IPS-18c (cell line): ENCODE measurements around the gene GLYR1.
"Not testable (repeated sequence)": the region's sequence is repeated elsewhere in the genome, so short reads cannot be mapped to it uniquely, and the experiment has no call there.

ENCODE experiments used
- H3K4me3 ChIP-seq: 2 replicates; pipeline ENCODE4 v1.7.0; 2013; ENCODE audit warnings: low read depth, mild to moderate bottlenecking, low read length, moderate library complexity; ENCODE audit not compliant: insufficient read depth
- H3K9me3 ChIP-seq: one replicate; pipeline ENCODE4 v1.6.1; 2013; ENCODE audit warnings: mild to moderate bottlenecking, low read length, moderate library complexity; ENCODE audit not compliant: control insufficient read depth, insufficient read depth

Gene GLYR1

DNA sequence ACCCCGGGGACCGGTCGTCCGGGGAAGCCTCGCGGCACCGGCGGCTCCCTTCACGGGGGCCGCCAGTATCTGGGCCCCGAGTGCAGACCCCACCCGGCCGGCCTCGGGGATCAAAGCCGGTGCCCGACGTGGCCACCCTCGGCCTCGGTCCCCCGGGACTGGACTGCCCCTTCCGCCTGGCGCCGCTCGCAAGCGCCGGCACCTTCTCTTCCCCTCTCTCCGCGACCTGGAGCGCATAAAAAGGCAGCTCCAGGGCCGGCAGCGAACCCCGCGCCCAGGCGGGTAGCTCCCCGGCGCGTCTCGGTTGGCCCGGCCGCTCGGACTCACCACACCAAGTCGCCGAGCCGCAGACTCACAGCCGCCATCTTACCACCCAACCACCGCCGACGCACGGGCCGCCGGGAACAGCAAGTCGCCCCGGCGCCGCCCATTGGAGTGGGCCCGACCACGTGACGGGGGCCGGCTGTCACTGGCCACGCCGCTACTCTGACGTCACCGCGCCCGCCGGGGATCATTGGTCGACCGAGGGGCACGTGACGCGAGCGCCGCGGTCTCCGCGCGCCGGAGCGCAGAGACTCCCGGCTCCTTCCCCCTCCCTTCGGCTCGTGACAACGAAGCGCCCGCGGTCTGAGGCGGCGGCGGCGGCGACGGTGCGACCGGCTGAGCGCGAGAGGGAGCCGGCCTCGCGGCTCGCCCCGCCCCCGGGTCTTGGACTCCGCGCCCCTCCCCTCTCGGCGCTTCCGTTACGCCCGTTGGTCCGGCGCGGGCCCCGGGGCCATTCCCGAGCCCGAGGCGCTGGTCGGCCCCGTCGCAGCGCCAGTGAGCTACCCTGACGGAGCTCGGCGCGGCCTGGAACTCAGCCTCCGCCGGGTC, at the start of gene GLYR1, which contains the start of gene UBN1:
Gene GLYR1, minus strand, starts transcription at position 388 of the 873 bp plus-strand sequence. Its CDS starts 23 bp downstream, at position 365.
Gene UBN1, plus strand, starts transcription at position 581 of the 873 bp plus-strand sequence. CDS start 5,437 bp downstream, outside the sequence.
- peak within 1 kb of the TSS; percentile 95 for H3K4me3 ChIP-seq

DNA sequence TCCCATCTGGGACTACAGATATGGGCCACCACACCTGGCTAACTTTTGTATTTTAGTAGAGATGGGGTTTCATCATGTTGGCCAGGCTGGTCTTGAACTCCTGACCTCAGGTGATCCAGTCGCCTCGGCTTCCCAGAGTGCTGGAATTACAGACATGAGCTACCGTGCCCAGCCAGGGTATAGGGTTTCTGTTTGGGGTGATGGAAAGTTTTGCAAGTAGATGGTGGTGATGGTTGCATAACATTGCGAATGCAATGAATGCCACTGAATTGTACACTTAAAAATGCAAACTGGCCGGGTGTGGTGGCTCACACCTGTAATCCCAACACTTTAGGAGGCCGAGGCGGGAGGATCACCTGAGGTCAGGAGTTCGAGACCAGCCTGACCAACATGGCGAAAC, 49.7 kb upstream of the GLYR1 start:
- not testable (repeated sequence) for H3K9me3 ChIP-seq

More for the DNA sequence above, at the start of gene GLYR1, which contains the start of gene UBN1:
- H3K9me3 ChIP-seq = no peaks in the 10 kb centered on the region

DNA sequence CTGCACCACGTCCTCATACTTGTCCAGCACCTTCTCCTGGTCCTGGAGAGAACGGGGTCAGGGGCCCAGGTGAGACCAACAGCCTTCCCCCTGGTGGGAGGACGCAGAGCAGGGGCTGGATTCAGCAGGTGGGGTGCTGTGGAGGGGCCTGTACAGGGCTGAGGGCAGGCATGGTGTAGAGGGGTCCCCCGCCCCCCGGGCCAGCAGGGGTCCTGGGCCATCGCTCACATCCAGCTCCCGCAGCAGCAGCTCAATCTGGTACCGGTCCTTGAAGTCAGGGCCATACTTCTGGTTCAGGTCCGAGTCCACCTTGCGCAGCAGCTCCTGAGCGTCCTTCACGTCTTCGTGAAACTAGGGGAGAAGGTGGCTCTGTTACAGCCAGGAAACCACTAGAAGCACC, 48.3 kb upstream of the GLYR1 start:
- Histone ChIP-seq H3K4me3 (no peak overlapping the region), H3K9me3 (no peaks in the 10 kb centered on the region)

More for the DNA sequence above, 49.7 kb upstream of the GLYR1 start:
- not testable (repeated sequence) for H3K4me3 ChIP-seq

DNA sequence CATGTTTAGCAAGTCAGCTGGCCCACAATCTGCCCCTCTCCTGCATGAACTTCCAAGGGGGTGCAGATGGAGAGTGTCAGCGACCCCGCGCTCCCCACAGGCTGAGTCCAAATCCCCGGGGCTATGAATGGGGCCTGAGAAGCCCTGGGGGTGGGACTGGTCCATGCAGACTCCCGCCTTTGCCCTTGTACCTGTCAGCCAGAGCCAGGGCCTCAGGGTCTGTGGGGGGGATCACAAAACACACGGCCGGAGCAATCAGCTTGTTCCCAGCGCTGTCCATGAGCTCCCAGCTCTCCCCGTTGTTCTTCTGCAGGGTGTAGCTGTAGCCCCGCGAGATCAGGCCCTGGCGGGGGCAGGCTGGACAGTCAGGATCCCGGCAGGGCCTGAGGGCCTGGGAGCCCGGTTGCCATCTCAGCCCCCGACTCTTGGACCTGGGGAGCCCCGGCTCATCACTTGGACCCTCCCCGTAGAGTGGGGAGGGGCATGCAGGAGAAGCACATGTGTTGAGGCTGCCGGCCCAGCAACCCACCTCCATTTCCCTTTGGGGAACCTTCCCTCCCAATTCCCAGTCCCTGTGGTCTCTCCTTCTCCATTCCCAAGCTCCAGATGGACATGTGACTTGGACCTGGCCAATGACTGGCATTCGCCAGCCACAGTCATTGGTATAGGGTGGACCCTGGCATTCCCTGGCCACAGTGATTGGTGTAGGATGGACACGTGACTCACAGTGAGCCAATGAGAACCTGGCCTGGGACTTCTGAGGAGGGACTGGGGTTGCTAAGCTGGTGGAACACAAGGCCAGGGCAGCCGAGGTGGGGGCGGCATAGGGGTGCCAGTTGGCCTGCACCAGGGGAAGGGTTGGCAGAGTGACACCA, 47.4 kb upstream of the GLYR1 start:
- no peaks in the 10 kb centered on the region for H3K9me3 ChIP-seq
- H3K4me3 ChIP-seq = no peak overlapping the region

DNA sequence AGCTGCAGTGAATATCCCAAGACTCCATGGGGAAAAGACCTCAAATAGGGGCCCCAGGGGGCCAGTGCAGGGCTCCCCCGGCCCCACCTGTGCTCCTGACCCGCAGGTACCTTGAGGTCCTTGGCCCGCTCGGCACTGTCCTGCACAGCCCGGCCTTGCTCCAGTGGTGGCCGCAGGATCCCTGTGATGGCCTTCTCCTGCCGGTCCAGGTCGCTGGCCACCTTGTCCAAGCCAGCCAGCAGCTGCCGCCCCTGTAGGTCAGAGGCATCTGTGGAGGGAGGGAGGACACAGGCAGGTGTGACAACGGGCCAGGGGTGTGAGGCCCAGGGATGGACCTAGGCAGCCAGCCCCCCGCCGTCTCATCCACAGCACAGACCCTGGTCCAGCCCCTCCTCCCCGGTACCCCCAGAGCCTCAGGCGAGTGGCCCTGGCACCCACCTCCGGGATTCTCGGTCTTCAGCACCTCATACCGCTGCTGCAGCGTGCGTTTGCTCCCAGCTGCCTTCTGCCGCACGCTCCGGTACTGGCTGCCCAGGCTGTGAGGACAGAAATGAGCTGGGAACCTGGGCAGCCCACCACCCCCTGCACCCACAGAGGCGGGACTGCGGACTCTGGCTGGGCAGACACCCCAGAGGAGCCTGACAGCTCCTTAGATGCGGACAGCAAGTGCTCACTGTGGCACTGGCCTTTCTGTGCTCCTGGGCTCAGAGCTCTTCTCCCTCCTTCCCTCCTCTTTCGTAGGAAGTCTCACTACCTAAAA, 46.2 kb upstream of the GLYR1 start:
- Histone ChIP-seq H3K4me3 (no peak overlapping the region), H3K9me3 (no peaks in the 10 kb centered on the region)

DNA sequence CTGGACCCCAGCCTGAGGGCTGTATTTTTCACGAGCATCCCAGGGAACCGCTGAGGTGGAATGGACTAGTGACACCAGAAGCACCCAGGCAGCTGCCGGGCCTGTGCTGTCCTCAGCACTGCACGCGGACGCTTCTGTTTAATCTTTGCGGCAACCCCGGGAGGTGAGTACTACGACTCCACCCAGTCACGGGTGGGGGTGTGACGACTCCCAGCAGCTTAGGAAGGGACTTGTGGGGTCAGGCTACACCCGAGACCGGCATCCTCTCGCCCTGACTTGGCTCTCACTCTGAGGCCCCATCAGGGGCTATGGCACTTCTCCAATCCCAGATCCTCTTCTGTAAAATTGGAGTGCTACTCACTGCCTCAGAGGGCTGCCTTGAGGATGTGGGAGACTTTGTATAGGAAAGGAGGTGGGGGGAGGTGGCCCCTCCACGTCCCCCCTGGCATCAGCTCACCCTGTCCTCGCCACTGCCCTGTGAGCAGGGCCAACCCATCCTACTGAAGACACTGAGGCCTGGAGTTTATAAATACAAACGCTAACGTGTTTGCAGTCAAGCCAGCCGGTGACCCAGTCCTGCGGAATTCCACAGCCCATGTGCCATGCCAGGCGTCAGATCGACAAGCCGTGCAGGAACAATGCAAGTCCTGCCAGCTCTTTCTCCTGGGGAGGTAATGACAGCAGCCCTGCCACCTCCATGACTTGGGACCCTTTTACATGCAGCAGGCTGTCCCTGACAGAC, 45.4 kb upstream of the GLYR1 start:
- Histone ChIP-seq H3K4me3 (no peak overlapping the region), H3K9me3 (no peaks in the 10 kb centered on the region)

DNA sequence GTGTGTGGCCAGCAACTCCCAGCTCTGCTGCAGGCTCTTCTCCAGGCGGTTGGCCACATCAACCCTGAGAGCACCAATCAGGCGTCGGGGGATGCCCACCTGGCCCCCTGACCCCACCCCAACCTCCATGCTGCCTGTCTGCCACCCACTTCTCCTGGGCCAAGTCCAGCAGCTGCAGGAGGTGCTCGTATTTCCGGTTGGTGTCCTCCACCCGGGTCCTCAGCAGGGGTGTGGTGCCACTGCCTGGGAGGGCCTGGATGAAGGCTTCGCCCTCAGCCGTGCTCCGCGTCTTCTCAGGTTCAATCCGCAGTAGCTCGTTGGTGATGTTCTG, 44.8 kb upstream of the GLYR1 start:
- H3K4me3 ChIP-seq = no peak overlapping the region
- H3K9me3 ChIP-seq = no peaks in the 10 kb centered on the region

DNA sequence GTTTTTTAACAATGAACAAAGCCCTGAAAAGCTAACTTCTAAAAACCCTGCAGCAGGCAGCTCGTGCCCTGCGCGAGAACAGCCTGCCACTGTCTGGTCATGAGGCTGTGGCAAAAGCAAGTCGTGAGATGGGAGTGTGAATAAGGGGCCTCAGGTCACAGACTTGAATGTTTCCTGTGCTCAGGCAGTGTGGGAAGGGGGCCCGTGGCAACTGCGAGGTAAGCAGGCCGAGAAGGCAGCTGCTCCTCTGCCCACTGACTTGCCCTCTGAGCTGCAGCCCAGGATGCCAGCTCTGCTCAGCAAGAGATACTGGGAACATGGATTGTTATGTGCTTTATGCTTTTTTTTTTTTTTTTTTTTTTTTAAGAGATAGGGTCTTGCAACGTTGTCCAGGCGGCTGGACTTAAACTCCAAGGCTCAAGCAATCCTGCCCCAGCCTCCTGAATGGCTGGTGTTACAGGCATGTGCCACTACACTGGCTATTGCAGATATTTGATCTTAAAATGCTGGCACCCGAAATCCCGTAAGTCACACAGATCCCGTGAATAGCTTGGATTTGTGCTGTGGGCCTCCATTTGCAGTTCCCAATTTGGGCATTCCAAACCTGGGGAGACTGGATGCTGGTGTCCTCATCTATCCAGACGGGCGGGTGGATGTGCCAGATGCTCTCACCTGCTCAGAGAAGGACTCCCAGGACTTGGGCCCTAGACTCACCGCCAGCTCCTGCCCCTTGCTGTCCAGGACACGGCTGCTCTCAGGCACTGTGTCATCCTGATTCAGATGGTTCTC, 44.2 kb upstream of the GLYR1 start:
- Histone ChIP-seq H3K9me3 (no peaks in the 10 kb centered on the region), H3K4me3 (no peak overlapping the region)

DNA sequence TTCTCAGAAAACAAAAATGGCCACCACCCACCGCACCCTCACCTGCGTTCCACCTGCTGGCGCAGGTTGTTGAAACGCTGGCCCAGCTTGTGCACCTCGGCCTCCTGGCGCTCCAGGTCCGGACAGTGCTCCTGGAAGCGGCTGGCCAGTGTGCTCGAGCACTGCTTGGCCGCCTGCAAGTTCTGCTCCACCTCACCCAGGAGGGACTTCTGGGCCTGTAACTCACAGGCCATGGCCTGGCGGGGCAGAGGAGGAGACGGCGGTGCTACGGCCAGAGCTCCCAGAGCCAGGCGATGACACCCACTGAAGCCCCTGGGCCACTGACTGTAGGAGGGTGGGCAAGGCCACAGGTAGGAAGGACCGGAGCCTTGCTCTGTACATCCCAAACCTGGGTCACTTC, 43.6 kb upstream of the GLYR1 start:
- Histone ChIP-seq H3K4me3 (no peak overlapping the region), H3K9me3 (no peaks in the 10 kb centered on the region)

DNA sequence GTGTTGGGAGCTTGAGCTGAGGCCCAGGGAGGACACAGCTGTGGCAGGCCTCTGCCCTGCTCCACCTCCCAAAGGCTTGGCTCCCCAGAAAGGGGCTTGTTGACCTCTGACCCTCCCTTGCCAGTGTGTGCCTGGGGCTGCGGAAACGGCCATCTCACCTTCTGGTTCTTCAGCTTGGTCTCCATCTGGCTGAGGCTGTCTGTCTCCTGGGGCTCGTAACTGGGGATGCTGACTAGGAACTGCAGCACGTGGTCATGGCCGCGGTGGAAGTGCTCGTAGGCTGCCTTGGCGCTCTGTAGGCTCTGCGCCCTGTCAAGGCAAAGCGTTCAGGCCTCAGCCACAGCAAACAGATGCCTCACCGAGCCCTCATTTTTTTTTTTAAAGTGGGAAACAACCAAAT, 42.9 kb upstream of the GLYR1 start:
- Histone ChIP-seq H3K9me3 (no peaks in the 10 kb centered on the region), H3K4me3 (no peak overlapping the region)

DNA sequence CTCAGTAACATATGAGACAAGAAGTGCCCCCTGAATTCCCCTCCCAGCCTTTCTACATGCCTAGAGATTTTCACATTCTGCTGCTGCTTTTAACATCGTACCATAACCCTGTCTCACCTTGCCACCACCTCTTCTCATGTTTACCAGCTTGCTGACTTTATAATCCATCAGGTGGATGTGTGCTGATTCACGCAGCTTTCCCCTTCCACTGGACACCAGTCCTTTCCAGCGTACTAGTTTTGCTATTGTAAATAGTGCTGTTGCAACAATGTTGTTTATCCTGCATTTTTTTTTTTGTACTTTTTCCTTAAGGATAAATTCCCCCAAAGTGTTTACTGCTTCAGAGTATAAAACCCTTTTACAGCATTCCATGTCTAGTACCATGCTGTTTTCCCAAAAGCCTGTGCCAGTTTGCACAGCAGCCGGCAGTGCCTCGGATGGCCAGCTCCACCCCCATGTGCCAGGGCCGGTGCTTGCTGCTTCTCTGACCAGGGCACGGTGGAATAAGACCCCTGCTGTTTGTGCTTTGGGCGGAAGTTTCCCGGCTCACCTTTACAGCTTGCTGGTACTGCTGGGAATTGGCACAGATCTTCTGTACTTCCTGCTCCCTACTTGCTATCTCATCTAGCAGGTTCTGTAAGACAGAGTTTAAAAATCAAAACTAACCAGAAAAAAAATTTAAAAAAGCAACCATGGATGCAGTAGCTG, 41.5 kb upstream of the GLYR1 start:
- H3K4me3 ChIP-seq = no peak overlapping the region
- no peaks in the 10 kb centered on the region for H3K9me3 ChIP-seq

DNA sequence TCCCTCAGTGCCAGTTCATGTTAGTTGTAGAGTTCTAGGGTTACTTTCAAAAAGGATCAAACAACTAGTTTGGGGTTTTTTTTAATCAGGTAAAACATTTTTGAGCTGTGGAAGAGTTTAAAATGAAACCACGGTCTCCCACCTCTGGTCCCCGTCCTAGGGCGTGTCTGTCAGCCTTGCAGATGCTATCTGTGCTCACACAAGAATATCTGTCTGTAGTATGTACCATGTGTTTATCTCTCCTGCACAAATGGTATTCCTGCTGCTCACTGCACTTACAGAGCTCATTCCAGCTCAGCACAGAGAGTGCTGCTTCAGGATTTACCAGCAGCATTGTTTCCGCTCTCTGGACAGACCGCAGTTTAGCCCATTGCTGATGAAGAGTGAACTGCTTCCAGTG, 39.1 kb upstream of the GLYR1 start:
- Histone ChIP-seq H3K4me3 (no peak overlapping the region), H3K9me3 (no peaks in the 10 kb centered on the region)

DNA sequence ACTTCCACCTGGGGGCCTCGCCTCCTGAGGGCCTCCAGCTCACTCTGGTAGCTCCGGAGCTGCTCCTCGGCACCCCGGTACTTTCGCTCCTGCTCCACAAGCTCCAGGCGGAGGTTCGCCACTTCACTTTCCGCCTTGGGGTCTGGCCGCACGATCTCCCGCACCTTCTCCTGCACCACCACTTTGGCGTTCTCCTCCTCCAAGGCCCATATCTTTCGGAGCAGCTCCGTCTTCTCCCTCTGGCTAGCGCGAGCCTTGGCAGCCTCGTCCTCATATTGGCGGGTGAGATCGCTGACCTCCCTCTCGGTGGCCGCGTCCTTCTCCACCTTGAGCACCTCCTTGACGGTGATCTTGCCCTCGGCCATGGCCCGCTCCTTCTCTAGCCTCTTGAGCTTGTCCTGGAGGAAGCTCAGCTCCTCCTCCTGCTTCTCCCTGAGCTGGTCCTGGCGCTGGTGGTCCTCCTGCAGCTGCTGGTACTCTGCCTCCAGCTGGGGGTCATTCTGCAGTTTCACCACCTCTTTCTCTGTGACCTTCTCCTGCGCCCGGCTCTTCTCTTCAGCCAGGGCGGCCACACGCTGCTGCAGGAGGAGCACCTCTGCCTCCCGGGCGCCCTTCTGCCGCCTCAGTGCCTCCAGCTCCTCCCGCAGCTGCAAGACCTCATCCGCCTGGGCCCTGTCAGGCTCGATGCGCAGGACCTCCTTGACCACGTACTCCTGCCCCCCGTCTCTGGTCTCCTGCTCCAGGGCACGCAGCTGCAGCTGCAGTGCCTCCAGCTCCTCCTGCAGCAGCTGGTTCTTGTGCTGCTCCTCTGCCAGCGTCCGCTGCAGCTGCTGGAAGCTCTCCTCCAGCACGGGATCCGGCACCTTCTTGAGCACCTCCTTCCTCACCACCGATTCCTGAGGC, 38.1 kb upstream of the GLYR1 start:
- Histone ChIP-seq H3K4me3 (no peak overlapping the region), H3K9me3 (no peaks in the 10 kb centered on the region)

DNA sequence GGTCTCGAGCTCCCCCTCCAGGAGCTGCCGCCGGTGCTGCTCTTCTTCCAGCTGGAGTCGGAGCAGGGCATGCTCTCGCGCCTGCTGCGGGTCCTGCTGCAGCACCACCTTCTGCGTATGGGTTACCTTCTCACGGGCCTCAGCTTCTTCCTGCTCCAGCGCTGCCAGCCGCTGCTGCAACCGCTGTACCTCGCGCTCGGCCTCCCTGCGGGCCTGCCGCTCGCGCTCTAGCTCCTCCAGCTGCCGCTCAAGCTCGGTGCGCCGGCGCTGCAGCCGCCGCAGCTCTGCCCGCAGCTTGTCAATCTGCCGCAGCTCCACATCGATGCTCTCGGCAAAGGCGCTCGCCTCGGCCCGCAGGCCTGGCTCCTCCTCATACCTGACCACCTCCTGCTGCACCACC, 37.1 kb upstream of the GLYR1 start:
- Histone ChIP-seq H3K9me3 (no peaks in the 10 kb centered on the region), H3K4me3 (no peak overlapping the region)

DNA sequence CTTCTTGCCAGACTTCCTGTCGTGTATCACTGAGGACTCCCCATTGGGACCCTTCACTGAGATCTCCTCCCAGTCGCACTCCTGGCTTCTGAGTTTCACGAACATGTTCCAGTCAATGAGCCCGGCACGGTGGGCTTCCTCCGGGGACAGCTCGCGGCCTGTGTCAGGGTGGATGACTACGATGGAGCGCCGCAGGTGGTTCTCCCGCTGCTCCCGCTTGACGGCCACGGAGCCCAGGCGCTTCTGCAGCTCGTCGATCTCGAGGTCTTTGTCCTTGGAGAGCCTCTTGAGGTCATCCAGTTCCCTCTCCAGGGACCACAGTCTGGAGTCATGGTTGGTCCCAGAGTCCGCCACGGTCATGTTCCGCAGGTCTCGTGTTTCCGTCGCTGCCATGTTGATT, 36.4 kb upstream of the GLYR1 start:
- Histone ChIP-seq H3K4me3 (no peak overlapping the region), H3K9me3 (no peaks in the 10 kb centered on the region)
